ENCODE results near the gene STC2.

GRCh38 chr5:173330338-173331206, 2.4 kb upstream of the STC2 start:
- TF ChIP-seq POLR2A (IDR thresholded peaks at IDR 0.05) (no peak), CTCF (IDR thresholded peaks at IDR 0.05) (no peak)

All from thyroid gland (tissue), 4 donors.